Uterus (tissue), 2 donors: Measurements from ENCODE around the gene TRPC4AP.

Experiments used
- CTCF ChIP-seq, 4 experiments: fragments of 200-600 bp in 2 of 4; fragments of 450-650 bp in 2 of 4; sonication (generic) in 2 of 4; IDR thresholded peaks; one replicate each; pipeline ENCODE4 v1.5.1; 2016 to 2019; ENCODE audit warnings: antibody characterized with exemption in 4 of 4, mild to moderate bottlenecking in 2 of 4, moderate library complexity in 1 of 4
- POLR2A ChIP-seq, 2 donors: fragments of 450-650 bp; IDR thresholded peaks; one replicate each; pipeline ENCODE4 v1.6.1; 2016; ENCODE audit warnings: antibody characterized with exemption in 2 of 2, mild to moderate bottlenecking in 1 of 2, moderate library complexity in 1 of 2

- TF ChIP-seq CTCF (IDR thresholded peaks at IDR 0.05) (no peak), POLR2A (IDR thresholded peaks at IDR 0.05) (no peak)
Measured at GRCh38 chr20:34965051-34965450, 127.6 kb downstream of the TRPC4AP start.
